Ectodermal cell (in vitro differentiated cells): ENCODE results near the gene NHLRC4.

ENCODE experiments used
- H3K27ac ChIP-seq: 2 replicates; pipeline ENCODE4 v1.7.0; 2013; ENCODE audit warnings: mild to moderate bottlenecking, low read depth, low read length; ENCODE audit not compliant: insufficient read depth, poor library complexity, severe bottlenecking
- H3K27me3 ChIP-seq: 2 replicates; pipeline ENCODE4 v1.7.0; 2013; ENCODE audit warnings: mild to moderate bottlenecking, low read length; ENCODE audit not compliant: insufficient read depth, control insufficient read depth, poor library complexity, severe bottlenecking
- H3K36me3 ChIP-seq: one replicate; pipeline ENCODE4 v1.7.0; 2013; ENCODE audit warnings: low read length; ENCODE audit not compliant: control insufficient read depth, insufficient read depth
- H3K4me1 ChIP-seq: one replicate; pipeline ENCODE4 v1.7.0; 2013; ENCODE audit warnings: low read length; ENCODE audit not compliant: control insufficient read depth, insufficient read depth
- H3K4me3 ChIP-seq: 2 replicates; pipeline ENCODE4 v1.7.0; 2013; ENCODE audit warnings: low read depth, low read length, control low read depth; ENCODE audit not compliant: insufficient read depth
- H3K9me3 ChIP-seq: 2 replicates; pipeline ENCODE4 v1.7.0; 2013; ENCODE audit warnings: mild to moderate bottlenecking, low read length, moderate library complexity; ENCODE audit not compliant: control insufficient read depth
- WGBS, 2 experiments: methylation state at CpG; one replicate each; pipeline ENCODE4 v1.1.7; 2013; ENCODE audit warnings: missing lambda C conversion rate in 2 of 2; 5-methylcytosine and 5-hydroxymethylcytosine counted together

The NHLRC4 gene

GRCh38 chr16:531494-532125, 35.2 kb upstream of the NHLRC4 start:
- no peaks in the 10 kb centered on the region for H3K36me3 ChIP-seq
- no peak overlapping the region for H3K4me3 ChIP-seq
- peaks cover 25% of the 10 kb centered on the region for H3K4me1 ChIP-seq
- no peaks in the 10 kb centered on the region for H3K27me3 ChIP-seq
- WGBS, 2 experiments, result 93% methylated on average over 15 to 16 of the region's 16 CpGs
- H3K27ac ChIP-seq, result no peak overlapping the region
- no peaks in the 10 kb centered on the region for H3K9me3 ChIP-seq

DNA sequence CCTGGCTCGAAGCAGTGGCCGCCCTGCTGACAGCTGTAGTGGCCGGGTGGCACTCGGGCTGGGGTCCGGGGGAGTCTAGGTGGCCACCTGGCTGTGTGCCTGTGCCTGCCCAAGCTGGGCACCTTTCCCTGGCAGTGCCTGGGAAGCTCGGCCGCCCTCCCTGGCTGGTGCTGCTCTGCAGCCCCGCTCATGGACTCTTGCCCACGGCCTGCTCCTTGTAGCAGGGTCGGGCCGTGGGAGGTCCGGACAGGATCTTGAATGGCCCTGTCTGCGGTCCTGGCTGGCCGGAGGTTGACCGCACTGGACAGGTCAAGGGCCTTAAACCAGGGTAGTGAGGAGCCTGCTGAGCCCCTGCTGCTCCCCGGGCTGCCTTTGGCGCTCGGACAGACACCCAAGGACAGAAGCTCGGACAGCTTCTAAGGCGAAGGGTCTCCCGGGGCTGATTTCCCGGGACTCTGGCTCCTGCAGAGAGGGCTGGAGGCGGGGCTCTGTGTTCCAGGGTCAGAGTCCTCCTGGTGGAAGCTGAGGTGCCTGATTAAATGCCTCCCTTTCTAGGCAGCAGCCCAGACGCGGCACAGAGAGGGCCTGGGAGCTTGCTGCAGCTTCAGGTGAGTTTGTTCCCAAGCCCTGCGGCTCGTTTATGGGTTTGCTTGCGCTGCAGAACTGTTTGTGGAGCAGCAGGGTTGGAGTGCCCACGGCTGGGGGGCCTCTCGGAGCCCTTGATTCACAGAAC, 33.2 kb upstream of the NHLRC4 start:
- 81 to 83% methylated on average over 30 of the region's 30 CpGs for WGBS, 2 experiments
- Histone ChIP-seq H3K27ac (no peak overlapping the region), H3K27me3 (no peaks in the 10 kb centered on the region), H3K9me3 (no peaks in the 10 kb centered on the region), H3K4me1 (peaks cover 23% of the 10 kb centered on the region), H3K4me3 (no peak overlapping the region), H3K36me3 (no peaks in the 10 kb centered on the region)

DNA sequence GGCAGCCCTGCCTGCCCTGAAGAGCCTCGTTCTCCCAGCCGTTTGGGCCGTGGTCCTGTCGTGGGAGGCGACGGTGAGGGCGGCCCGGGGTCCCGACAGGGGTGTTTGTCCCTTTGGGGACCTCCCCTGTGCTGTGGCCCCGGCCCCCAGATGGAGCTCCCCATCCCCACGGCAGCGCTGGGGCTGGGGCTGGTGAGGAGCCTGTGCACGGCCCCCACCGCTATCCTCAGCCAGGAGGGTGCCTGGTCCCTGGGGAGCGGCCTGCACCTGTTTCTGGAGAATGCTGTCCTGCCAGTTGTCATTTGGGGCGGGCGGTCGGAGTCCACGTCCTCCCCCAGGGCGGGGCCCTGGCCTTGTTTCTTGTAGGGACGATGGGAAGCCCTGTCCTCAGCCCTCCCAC, 32.7 kb upstream of the NHLRC4 start:
- Histone ChIP-seq H3K27ac (no peak overlapping the region), H3K4me1 (peaks cover 17% of the 10 kb centered on the region), H3K27me3 (no peaks in the 10 kb centered on the region), H3K4me3 (no peak overlapping the region), H3K36me3 (no peaks in the 10 kb centered on the region), H3K9me3 (no peaks in the 10 kb centered on the region)
- 92 to 93% methylated on average over 21 of the region's 21 CpGs for WGBS, 2 experiments

DNA sequence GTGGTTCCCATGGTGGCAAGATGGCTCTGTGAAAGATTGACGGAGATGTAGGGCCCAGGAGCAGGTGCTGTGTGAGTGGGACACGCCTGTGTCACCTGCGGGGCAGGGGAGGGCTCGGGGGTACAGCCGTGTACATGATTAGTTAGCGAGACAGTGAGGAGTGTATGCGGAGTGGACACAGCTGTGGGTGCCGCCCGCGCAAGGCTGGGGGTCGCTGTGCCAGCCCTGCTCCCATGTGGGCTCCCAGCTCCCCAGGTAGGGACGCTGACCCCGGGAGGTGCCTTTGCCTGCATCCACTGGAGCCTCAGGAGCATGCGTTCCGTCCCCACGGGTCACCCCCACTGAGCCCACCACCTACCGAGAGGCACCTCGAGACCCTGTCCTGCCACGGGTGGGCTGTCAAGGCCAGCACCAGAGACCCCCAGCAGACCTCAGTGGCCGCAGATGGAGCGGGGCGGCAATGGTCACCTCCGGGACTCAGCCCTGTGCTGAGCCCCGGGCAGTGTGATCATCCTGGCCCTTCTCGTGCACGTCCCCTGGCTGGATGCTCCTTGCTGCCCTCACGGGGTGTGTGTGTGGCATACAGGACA, 31.9 kb upstream of the NHLRC4 start:
- no peaks in the 10 kb centered on the region for H3K27me3 ChIP-seq
- H3K36me3 ChIP-seq, result no peaks in the 10 kb centered on the region
- no peak overlapping the region for H3K27ac ChIP-seq
- WGBS, 2 experiments, result 95 to 96% methylated on average over 27 of the region's 27 CpGs
- peaks cover 9% of the 10 kb centered on the region for H3K4me1 ChIP-seq
- no peaks in the 10 kb centered on the region for H3K9me3 ChIP-seq
- no peak overlapping the region for H3K4me3 ChIP-seq

DNA sequence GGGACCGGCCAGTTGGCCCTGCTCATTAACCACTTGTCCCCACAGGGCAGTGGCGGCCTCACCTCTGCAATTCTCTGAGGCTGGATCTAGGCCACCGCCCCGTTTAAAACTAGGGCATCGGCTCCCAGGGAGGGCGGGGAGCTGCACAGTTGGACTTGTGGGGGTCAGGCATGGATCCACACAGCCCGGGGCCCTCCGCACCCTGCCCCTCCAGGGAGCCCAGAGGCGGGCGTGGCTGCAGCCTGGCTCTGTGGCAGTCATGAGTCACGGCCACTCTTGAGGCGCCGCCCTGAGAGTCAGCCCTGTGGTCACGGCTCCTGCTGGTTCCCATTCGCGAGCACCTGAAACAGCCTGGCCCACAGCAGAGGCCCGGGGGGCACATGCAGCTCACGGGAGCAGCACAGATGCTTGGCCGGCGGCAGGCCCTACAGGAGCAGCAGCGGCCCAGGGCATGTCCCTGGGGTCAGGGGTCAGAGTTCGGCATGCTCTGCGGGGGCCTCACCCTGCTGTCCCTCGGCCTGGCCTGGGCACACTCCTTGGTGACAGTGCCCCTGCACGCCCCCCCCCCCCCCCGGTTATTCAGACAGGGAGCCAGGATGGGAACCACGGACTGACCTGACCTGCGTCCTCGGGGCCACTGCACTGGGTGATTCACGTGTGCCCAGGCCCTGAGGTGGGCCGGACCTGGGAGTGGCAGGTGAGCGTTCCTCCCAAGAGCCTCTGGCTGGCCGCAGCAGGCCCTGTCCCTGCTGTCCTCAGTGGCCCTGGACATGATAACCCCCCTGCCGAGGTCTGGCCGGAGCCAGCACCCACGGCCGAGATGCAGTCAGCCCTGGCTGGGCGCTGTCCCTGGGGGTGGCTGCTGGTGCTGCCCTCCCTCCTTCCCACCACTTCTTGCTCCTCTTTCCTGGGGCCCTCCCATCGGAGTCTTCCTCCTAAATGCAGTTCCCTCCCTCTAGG, 31.1 kb upstream of the NHLRC4 start:
- Histone ChIP-seq H3K27me3 (no peaks in the 10 kb centered on the region), H3K36me3 (no peaks in the 10 kb centered on the region), H3K4me1 (peaks cover 8% of the 10 kb centered on the region), H3K9me3 (no peaks in the 10 kb centered on the region), H3K4me3 (no peak overlapping the region), H3K27ac (no peak overlapping the region)
- WGBS, 2 experiments, result 95% methylated on average over 39 of the region's 39 CpGs

GRCh38 chr16:536746-537145, 30.1 kb upstream of the NHLRC4 start:
- no peak overlapping the region for H3K4me3 ChIP-seq
- WGBS, 2 experiments, result 96 to 97% methylated on average over 17 of the region's 17 CpGs
- H3K27ac ChIP-seq, result no peak overlapping the region
- no peaks in the 10 kb centered on the region for H3K27me3 ChIP-seq
- H3K36me3 ChIP-seq, result no peaks in the 10 kb centered on the region
- H3K4me1 ChIP-seq, result peaks cover 8% of the 10 kb centered on the region
- no peaks in the 10 kb centered on the region for H3K9me3 ChIP-seq

- 95 to 97% methylated on average over 60 of the region's 60 CpGs for WGBS, 2 experiments
- Histone ChIP-seq H3K9me3 (no peaks in the 10 kb centered on the region), H3K4me1 (peaks cover 8% of the 10 kb centered on the region), H3K36me3 (no peaks in the 10 kb centered on the region), H3K27ac (no peak overlapping the region), H3K4me3 (no peak overlapping the region), H3K27me3 (no peaks in the 10 kb centered on the region)
Observed at GRCh38 chr16:537415-538335, 29.1 kb upstream of the NHLRC4 start.

GRCh38 chr16:539901-540530, 26.8 kb upstream of the NHLRC4 start:
- no peaks in the 10 kb centered on the region for H3K36me3 ChIP-seq
- WGBS, 2 experiments, result 94 to 95% methylated on average over 34 of the region's 34 CpGs
- no peaks in the 10 kb centered on the region for H3K27me3 ChIP-seq
- no peak overlapping the region for H3K4me3 ChIP-seq
- no peaks in the 10 kb centered on the region for H3K9me3 ChIP-seq
- H3K4me1 ChIP-seq, result peaks cover 6% of the 10 kb centered on the region
- no peak overlapping the region for H3K27ac ChIP-seq
